NCI-H69 (cell line): ENCODE measurements around the gene PRKAR1B.

ENCODE experiments used
- DNase-seq: peaks from one replicate; lab custom pipeline; 2025; lab: John Stamatoyannopoulos, UW

PRKAR1B gene

DNA sequence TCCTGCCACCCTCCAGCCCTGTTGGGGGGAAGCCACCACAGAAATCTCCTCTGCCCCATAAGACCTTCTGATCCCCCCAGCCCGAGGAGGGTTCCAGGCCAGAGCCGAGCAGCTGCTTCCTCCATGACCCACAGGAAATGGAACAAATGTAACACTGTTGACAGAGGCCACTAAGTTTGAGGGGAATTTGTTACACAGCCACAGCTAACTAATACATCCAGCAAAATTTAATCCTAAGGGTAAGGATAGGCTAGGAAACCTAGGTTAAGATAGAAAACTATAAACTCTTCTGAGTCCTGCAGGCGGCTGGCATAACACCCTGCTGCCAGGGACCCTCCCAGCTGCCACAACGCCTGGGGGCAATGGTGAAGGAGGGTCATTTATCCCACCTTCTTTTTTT is 140.6 kb downstream of the PRKAR1B start:
- DNase-seq, result no peak

DNA sequence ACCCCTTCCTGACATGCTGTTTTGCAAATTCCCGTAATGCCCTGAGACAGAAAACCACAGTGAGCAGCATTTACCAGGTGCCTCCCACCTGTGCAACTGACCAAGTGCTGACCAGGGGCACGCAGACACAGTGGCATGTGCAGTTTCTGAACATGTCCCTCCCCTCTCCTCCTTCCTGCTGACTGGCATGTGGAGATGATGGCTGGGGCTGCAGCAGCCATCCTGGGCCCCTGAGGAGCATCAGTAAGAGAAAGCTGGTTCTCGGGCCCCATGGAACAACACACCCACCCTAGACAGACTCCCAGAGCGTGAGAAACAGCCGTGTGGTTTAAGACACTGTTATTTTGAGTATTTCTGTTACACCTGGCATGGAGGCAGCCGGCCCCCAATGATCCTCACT is 141.2 kb downstream of the PRKAR1B start:
- DNase-seq, result no peak

DNA sequence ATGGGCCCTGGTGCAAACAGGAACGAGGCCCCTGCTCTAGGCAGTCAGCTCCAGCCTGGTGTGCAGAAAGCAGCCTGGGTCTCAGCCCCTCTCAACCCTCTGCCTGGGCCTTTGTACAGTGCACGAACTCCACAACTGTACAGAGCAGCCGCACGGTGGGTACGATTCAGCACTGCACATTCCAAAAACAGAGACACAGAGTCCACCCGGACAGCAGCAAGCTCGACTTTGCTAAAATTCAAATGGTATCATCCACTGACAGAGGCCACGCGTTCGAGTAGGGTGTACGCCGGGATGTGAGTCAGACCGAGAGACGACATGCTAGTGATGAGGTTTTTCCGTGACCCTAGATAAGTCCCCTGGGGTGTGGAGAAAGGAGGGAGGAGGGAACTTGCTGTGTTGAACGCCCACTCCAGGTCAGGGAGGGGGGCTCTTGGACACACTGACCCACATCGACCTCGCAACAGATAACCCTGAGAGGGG is 141.8 kb downstream of the PRKAR1B start:
- DNase-seq, result no peak

DNA sequence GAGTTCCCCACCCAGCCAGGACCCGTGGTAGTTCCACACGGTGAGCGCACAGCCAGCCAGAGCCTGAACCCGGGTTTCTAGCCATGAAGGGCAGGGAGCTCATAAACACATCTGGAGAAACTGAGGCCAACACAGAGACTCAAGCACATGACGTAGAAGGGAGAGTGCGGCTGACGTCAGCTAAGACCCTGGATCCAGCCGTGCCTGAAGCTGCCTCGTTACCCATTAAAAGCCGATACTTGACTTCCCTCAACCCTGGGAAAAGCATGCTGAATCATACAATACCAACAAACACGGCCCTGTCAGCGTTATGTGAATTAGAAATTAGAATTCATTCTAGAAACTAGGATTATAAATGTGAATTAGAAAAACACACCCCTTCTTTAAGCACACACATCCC is 142.3 kb downstream of the PRKAR1B start:
- DNase-seq, result no peak

DNA sequence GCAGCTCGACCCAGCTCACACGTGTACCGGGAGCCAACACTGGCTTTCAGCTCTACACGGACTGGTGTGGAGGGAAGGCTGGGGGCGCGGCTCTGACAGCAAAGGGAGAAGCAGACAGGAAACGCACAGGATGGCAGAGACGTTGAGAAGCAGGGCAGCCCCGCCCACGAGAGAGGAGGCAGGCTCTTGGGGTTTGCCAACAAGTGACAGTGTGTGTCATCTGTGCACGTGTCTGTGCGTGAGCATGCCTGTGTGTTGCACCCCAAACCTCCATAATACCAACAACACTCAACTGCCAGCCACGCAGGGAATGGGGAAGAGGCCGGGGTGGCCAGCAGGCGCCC is 143.0 kb downstream of the PRKAR1B start:
- DNase-seq, result no peak

DNA sequence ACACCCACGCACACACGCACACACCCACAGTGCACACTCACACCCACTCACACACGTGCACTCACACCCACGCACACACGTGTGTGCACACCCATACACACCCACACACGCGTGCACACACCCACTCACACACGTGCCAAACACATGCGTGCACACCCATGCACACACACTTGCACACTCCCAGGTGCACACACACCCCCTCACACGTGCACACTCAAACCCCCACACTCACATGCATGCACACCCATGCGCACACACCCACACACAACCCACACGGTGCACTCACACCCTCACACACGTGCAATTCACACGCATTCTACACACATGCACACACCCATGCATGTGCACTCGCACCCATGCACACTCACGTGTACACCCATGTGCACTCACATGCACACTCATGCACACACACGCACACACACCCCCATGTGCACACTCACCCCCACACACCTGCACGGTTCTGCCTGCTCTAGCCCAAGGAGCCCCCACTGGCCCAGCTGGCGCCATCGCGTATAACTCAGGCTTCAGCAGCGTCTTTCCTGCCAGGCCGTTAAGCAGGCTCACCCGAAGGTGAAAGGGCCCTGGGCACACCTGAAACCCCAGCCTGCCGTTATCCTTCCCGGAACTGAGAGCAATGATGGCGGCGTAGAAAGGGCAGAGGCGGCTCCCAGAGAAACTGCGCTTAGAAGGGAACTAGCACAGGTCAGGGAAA is 143.5 kb downstream of the PRKAR1B start:
- no peak for DNase-seq

DNA sequence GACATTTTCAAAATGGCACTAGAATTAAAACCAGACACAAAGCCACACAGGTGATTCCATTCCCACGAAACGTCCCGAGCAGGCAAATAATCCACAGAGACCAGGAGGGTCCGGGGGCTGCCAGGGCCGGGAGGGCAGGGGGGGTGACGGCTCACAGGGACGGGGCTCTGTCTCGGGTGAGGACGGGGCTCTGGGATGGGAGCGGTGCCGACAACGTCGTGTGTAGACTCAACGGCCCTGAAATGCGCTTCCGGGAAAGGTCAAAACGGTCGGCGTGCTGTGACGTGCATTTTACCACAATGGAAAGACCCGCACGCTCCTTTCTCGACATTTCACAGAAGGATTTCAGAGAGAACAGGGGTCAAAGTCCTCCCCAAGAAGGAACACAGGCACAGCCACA is 144.2 kb downstream of the PRKAR1B start:
- DNase-seq, result no peak

DNA sequence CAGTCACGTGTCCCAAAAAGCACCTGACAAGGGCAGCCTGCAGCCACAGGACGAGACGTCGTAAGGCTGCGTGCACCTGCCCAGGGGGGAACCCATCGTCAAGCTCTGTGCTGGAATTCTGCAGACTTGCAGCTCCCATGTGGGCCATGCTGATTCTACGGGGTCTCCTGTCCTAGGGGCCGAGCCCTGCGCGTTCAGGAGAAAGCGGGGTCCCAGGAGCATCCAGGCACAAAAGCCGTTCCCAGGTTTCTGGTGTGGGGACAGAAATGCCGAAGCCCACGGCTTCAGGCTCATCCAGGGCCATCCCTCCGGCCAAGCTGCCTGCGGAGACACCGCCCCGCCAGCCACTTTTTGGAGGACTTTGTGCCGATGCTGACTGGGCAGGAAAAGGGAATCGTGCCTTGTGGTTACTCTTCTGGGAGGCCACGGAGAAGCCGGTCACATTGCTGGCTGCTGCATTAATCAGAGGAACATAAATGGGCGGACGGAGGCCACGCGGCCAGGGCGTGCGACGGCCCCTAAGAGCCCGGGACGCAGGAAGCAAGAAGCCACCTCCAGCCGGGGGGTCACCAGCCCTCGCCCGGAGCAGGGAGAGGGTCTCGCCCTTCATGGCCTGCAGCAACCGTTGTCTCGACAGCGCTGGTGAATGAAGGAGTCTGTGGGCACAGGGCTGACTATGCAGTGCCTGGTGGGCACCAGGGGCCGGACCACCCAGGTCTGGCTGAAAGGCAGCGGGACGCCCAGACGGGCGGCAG is 144.8 kb downstream of the PRKAR1B start:
- DNase-seq, result no peak

DNA sequence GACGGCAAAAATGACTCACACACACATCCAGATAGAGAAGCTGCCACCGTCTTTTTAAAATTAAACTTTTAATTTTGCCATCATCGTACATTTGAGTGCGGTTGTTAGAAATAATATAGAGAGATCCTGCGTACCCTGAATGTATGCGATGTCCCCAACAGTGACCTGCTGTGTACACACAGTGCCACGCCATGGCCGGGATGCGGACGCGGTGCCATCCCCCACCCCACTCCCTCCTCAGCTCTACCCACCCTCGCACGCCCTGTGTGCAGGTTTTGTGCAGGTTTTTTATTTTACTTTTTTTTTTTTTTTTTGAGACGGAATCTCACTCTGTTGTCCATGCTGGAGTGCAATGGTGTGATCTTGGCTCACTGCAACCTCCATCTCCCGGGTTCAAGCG is 148.7 kb downstream of the PRKAR1B start:
- no peak for DNase-seq

DNA sequence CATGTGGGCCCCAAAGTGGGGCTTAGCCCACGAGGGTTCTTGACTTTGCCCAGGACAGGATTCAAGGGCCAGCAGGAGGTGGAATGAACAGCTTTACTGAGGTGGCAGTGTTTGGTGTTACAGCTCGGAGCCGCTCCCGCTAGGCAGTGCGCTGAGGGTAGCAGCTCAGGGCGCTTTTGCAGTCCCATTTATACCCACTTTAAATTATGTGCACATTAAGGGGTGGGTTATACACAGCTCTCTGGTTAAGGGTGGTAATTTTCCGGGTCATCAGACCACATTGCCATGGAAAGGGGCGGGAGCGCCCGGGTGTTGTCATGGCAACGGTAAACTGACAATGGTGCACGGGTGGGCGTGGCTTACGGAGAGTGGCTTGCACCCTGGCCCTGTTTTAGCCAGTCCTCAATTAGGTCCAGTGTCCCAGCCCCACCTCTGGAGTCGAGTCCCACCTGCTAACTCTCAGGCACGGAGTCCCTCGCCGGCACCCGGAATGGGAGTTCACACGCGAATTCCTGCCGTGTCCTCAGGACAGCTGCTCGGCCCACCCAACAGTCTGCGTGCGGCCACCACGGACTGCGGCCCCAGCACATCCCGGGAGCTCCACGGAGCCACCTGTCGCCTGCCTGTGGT is 149.2 kb downstream of the PRKAR1B start:
- peak; percentile 35 for DNase-seq

DNA sequence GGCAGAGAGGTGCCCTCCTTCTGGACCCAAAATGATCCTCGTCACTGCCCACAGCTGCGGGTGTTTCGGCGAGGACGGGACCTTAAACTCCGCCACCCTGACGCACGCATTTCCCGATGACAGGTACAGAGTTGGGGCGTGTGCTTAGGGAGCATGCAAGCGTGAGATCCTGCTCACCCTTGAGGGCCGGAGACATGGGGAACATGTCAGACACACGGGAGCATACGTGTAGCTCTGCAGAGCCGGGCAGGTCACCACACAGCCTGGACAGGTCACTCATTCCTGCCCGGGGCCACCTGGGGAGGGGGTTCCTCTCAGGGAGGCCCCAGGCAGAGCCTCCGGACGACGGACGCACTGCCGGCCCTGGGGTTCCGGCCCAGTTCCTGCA is 149.8 kb downstream of the PRKAR1B start:
- no peak for DNase-seq

DNA sequence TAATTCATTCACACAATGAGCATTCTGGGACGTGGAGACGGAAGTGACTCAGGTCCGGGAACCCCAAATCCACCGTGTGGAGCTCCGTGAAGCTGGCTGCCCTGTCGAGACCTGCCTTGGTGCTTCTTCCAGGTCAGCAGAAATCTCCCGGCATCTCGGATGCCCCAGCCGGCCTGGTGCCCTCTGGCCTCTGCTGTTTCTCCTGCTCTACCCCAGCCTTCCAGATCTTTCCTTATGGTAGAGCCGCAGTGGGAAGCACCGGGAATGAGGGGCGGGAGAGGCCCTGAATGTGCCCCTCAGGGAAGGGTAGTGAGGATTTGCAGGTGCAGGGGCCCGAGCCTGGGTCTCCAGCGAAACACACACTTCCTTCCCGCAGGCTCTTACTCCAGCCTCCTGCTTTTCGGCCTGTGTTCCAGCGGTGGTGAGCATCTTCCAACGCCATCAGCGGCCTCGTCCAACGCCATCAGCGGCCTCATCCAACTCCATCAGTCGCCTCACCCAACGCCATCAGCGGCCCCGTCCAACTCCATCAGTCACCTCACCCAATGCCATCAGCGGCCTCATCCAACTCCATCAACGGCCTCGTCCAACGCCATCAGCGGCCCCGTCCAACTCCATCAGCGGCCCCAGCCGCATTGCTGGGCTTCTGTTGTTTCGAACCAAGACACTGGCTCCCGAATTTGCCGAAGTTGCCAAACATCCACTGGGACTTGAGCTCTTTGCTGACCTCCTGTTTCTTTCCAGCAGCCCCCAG is 150.4 kb downstream of the PRKAR1B start:
- no peak for DNase-seq

DNA sequence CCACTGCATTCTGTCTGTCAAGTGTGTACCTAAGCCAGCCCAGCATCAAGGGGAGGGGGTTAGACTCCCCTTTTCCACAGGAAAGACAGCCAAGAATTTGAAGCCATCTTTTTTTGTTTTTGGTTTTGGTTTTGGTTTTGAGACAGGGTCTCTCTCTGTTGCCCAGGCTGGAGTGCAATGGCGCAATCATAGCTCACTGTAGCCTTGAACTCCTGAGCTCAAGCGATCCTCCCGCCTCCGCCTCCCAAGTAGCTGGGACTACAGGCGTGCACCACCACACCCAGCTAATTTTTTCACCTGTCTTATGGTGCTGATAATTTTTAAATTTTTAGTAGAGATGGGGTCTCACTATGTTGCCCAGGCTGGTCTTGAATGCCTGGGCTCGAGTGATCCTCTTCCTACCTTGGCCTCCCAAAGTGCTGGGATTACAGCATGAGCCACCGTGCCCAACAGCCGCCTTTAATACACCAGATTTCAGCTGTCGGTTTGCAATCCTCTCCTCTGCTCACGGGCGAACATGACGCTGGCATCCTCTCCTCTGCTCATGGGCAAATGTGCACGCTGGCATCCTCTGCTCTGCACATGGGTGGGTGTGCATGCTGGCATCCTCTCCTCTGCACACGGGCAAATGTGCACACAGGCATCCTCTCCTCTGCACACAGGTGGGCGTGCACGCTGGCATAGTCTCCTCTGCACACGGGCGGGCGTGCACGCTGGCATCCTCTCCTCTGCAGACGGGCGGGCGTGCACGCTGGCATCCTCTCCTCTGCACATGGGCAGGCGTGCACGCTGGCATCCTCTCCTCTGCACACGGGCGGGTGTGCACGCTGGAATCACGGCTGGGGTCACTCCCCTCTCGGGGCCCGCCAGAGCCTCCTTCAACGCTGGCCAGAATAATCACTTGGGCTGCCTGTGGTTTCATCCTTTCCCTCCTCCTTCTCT is 151.4 kb downstream of the PRKAR1B start:
- no peak for DNase-seq

DNA sequence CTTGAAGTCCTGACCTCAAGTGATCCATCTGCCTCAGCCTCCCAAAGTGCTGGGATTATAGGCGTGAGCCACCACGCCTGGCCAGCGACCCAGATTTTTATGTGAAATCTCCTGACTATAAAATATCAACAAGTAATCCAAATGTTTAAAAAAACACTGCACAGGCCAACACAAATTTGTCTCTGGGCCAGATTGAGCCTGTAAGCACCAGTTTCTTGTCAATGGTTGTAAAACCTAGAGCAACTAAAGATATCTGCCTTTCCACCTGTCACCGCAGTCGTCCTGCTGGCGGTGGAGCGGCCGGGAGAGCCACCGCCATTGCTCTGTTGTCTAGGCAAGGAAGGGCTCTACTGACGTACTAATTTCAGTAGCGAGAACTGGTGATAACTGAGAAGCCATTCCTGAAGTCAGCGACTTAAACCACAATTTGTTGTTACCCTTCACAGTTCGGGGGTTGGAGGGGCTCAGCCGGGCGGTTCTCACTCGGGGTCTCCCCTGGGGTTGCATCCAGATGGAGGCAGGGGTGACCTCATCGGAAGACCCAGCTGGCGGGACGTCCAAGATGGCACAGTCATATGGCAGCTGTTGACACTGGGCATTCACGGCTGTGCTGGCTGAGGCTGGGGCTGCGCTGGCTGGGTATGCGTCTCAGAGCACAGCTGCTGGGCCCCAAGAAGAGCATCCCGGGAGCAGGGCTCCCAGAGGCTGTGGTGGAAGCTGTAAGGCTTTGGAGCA is 152.3 kb downstream of the PRKAR1B start:
- no peak for DNase-seq

DNA sequence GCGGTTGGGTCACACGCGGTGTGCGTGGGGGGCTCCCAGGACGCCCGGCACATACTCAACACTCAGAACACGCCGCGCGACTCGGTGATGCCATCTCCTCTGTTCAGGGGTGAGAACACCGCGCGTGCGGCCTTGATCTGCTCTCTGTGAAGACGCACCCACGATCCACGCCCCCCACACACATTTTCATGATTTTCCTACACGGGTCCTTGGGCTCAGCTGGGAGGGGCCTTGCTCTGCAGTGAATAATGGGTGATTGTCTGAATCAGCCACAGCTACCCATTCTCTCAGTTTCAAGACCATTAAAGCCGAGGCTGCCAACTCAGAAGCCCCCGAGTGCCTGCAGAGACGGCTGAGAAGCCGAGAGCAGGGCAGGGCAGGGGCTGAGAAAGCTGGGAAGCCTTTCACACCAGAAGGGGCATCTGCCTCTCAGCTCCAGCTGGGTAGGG is 153.1 kb downstream of the PRKAR1B start:
- DNase-seq, result no peak

DNA sequence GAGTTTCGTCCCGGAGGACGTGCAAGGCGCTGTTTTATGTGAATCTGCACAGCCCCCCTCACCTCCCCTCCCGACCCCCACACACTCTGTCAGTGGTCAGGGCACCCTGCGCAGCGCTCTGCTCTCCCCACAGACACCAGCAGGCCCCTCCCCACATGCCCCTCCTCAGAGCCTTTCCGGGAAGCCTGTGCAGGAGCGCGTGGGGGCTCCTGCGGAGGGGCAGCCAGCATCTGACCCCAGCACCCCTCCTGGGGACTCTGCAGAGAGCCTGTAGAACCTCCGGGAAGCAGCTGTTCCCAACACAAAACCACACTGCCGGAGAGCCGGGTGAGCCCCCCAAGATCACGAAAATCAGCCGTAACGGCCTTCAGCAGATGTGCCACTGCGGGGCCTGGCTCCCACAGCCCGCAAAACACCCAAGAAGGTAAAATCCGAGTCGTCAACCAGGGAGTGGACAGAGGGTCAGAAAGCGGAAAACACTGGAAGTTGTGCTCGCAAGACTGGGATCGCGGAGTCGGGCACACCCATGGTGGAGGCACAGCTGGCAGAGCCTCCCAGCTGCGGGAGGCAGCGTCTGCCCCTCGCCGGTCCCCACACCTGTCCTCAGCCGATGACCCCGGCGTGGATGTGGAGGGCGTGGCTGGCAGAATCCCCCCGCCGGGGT is 153.7 kb downstream of the PRKAR1B start:
- no peak for DNase-seq

DNA sequence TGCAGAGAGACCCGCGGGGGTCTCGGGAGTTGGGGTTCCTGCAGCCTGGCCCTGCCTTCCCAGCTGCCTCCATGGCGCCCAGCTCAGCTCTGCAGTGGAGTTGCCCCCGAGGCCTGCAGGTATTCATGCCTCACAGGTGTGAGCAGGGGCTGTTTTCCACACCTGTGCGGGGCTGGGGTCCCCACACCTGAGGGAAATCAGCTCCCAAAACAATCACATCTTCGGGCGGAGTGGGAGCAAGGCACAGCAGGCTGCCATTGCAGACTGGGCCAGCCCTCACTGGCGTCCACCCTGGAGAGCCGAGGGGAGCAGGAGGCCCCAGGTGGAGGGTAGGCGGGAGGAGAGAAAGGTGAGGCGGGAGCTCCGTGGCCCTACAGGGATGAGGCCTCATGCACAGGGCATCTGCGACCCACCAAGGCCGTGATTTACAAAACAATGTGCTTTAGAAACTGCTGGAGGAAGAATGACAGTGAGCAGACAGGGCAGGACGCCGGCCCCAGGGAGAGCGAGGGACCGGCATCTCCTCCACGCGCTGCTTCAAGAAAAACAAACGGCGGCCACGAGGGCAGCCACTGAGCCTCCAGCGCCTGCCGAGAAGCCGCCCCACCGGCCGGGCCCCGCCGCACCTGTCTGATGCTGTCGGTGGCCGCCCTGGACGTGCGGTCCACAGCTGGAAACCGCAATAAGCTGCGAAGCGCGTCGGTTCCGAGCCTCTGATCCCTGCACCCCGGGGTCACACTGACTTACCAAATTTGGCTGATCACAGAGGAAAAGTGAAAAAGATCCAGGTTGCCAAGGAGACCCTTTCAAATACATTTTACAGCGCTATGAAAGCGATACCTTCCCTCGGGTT is 154.4 kb downstream of the PRKAR1B start:
- DNase-seq, result no peak

DNA sequence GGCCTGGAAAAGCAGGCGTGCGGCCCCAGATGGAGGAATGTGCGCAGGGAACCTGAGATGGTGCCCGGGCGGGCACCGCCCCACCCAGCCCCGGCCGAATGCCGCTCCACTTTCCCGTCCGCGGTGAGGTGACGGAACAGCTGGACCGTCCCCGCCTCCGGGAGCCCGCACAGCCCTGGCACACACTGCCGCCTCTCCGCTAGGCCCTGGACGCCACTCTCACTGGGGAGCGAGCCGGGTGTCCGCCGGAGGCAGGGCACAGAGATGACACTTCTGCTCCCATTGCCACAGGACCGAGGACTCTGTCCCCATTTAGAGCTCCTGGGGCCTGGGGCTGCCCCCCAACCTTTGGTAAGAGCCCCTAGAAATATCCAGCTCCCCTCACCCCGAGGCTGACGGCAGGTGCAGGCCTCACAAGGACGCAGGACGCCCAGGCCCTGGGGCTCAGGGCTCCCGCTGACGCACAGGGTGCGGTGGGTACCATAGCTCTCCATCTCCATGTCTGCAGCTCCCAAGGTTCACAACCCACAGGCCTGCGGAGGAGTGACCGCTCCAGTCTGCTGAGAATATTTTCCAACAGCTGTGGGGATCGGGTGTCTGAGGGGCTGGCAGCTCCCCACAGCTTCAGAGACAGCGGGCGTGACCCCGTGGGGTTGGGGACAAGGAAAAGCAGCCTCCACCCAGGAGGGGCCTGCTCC is 155.2 kb downstream of the PRKAR1B start:
- no peak for DNase-seq
